Measurements from ENCODE around the gene LINGO3. TPM values are rescaled to one million over a fixed set of nuclear protein-coding genes. Genes with fewer than 3 reads are reported as not detected.

Gene LINGO3
- total RNA-seq, 1 donor: not detected

GRCh38 chr19:2280633-2281264 lies 27.2 kb downstream of the LINGO3 start:
- no peaks in the 10 kb centered on the region for H3K9me3 ChIP-seq (ENCODE audit: low read depth, low read length)
- no peaks in the 10 kb centered on the region for H3K27me3 ChIP-seq (ENCODE audit: insufficient read depth, low read length)
- peaks cover 7% of the 10 kb centered on the region for H3K4me1 ChIP-seq (ENCODE audit: insufficient read depth, low read length)
- TF ChIP-seq, protein P1, sequence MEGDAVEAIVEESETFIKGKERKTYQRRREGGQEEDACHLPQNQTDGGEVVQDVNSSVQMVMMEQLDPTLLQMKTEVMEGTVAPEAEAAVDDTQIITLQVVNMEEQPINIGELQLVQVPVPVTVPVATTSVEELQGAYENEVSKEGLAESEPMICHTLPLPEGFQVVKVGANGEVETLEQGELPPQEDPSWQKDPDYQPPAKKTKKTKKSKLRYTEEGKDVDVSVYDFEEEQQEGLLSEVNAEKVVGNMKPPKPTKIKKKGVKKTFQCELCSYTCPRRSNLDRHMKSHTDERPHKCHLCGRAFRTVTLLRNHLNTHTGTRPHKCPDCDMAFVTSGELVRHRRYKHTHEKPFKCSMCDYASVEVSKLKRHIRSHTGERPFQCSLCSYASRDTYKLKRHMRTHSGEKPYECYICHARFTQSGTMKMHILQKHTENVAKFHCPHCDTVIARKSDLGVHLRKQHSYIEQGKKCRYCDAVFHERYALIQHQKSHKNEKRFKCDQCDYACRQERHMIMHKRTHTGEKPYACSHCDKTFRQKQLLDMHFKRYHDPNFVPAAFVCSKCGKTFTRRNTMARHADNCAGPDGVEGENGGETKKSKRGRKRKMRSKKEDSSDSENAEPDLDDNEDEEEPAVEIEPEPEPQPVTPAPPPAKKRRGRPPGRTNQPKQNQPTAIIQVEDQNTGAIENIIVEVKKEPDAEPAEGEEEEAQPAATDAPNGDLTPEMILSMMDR (IDR thresholded peaks at IDR 0.05; ENCODE audit: extremely low read depth, low read depth, low read length): no peak
- H3K4me3 ChIP-seq (ENCODE audit: insufficient read depth, low read length): no peak overlapping the region
- no peak overlapping the region for H2AFZ ChIP-seq (ENCODE audit: low read length)
- peaks cover 16% of the 10 kb centered on the region for H3K79me2 ChIP-seq (ENCODE audit: insufficient read depth, low read length)
- peaks cover 43% of the 10 kb centered on the region for H4K20me1 ChIP-seq (ENCODE audit: insufficient read depth, low read length)
- no peak overlapping the region for H3K27ac ChIP-seq (ENCODE audit: low read depth, low read length)
- H3K36me3 ChIP-seq (ENCODE audit: insufficient read depth, low read length): no peaks in the 10 kb centered on the region
- peak; percentile 60 for DNase-seq (ENCODE audit: insufficient read length, low spot score, missing footprints)
- H3K4me2 ChIP-seq (ENCODE audit: insufficient read depth, low read length): no peak overlapping the region

GRCh38 chr19:2278459-2279158 lies 29.3 kb downstream of the LINGO3 start:
- DNase-seq (ENCODE audit: insufficient read length, low spot score, missing footprints): peak; percentile 52
- no peaks in the 10 kb centered on the region for H3K9me3 ChIP-seq (ENCODE audit: low read depth, low read length)
- H3K4me3 ChIP-seq (ENCODE audit: insufficient read depth, low read length): no peak overlapping the region
- H3K27ac ChIP-seq (ENCODE audit: low read depth, low read length): no peak overlapping the region
- H3K79me2 ChIP-seq (ENCODE audit: insufficient read depth, low read length): peaks cover 35% of the 10 kb centered on the region
- H3K4me1 ChIP-seq (ENCODE audit: insufficient read depth, low read length): peaks cover 7% of the 10 kb centered on the region
- H4K20me1 ChIP-seq (ENCODE audit: insufficient read depth, low read length): peaks cover 52% of the 10 kb centered on the region
- no peak overlapping the region for H2AFZ ChIP-seq (ENCODE audit: low read length)
- TF ChIP-seq, protein P1 (IDR thresholded peaks at IDR 0.05; ENCODE audit: extremely low read depth, low read depth, low read length): no peak
- peaks cover 11% of the 10 kb centered on the region for H3K36me3 ChIP-seq (ENCODE audit: insufficient read depth, low read length)
- H3K27me3 ChIP-seq (ENCODE audit: insufficient read depth, low read length): no peaks in the 10 kb centered on the region
- no peak overlapping the region for H3K4me2 ChIP-seq (ENCODE audit: insufficient read depth, low read length)

GRCh38 chr19:2277138-2277537 lies 30.8 kb downstream of the LINGO3 start:
- Histone ChIP-seq H3K9me3 (ENCODE audit: low read depth, low read length) (no peaks in the 10 kb centered on the region), H2AFZ (ENCODE audit: low read length) (no peak overlapping the region), H3K4me2 (ENCODE audit: insufficient read depth, low read length) (no peak overlapping the region), H3K4me1 (ENCODE audit: insufficient read depth, low read length) (peaks cover 18% of the 10 kb centered on the region), H3K4me3 (ENCODE audit: insufficient read depth, low read length) (no peak overlapping the region), H3K79me2 (ENCODE audit: insufficient read depth, low read length) (peaks cover 49% of the 10 kb centered on the region), H3K27me3 (ENCODE audit: insufficient read depth, low read length) (no peaks in the 10 kb centered on the region), H3K27ac (ENCODE audit: low read depth, low read length) (no peak overlapping the region), H4K20me1 (ENCODE audit: insufficient read depth, low read length) (peaks cover 58% of the 10 kb centered on the region), H3K36me3 (ENCODE audit: insufficient read depth, low read length) (peaks cover 22% of the 10 kb centered on the region)
- TF ChIP-seq, protein P1 (IDR thresholded peaks at IDR 0.05; ENCODE audit: extremely low read depth, low read depth, low read length): no peak
- DNase-seq (ENCODE audit: insufficient read length, low spot score, missing footprints): peak; percentile 52

- no peak overlapping the region for H3K27ac ChIP-seq (ENCODE audit: low read depth, low read length)
- H2AFZ ChIP-seq (ENCODE audit: low read length): no peak overlapping the region
- no peak overlapping the region for H3K4me2 ChIP-seq (ENCODE audit: insufficient read depth, low read length)
- H3K79me2 ChIP-seq (ENCODE audit: insufficient read depth, low read length): peaks cover 54% of the 10 kb centered on the region
- peaks cover 28% of the 10 kb centered on the region for H3K36me3 ChIP-seq (ENCODE audit: insufficient read depth, low read length)
- H3K27me3 ChIP-seq (ENCODE audit: insufficient read depth, low read length): no peaks in the 10 kb centered on the region
- no peak overlapping the region for H3K4me3 ChIP-seq (ENCODE audit: insufficient read depth, low read length)
- H3K9me3 ChIP-seq (ENCODE audit: low read depth, low read length): no peaks in the 10 kb centered on the region
- TF ChIP-seq, protein P1 (IDR thresholded peaks at IDR 0.05; ENCODE audit: extremely low read depth, low read depth, low read length): no peak
- H4K20me1 ChIP-seq (ENCODE audit: insufficient read depth, low read length): peaks cover 58% of the 10 kb centered on the region
- peaks cover 17% of the 10 kb centered on the region for H3K4me1 ChIP-seq (ENCODE audit: insufficient read depth, low read length)
- peak; percentile 61 for DNase-seq (ENCODE audit: insufficient read length, low spot score, missing footprints)
Observed at GRCh38 chr19:2276429-2276986, 31.4 kb downstream of the LINGO3 start.

Measured in osteoblast (primary cell).